IPS-20b (cell line): Measurements from ENCODE around the gene IP6K3.

Source experiments
- H3K27ac ChIP-seq: one replicate; pipeline ENCODE4 v1.5.1; 2013; ENCODE audit warnings: low read length
- H3K27me3 ChIP-seq: 2 replicates; pipeline ENCODE4 v1.6.1; 2013; ENCODE audit warnings: mild to moderate bottlenecking, low read length, inconsistent platforms; ENCODE audit not compliant: insufficient read depth
- H3K36me3 ChIP-seq: 2 replicates; pipeline ENCODE4 v1.6.1; 2013; ENCODE audit warnings: low read depth, mild to moderate bottlenecking, inconsistent platforms, low read length, moderate library complexity; ENCODE audit not compliant: insufficient read depth
- H3K4me1 ChIP-seq: 2 replicates; pipeline ENCODE4 v1.6.1; 2013; ENCODE audit warnings: mild to moderate bottlenecking, control low read depth, inconsistent platforms, low read length, moderate library complexity; ENCODE audit not compliant: insufficient read depth
- H3K4me3 ChIP-seq: 2 replicates; pipeline ENCODE4 v1.5.1; 2013; ENCODE audit warnings: mild to moderate bottlenecking, low read length, inconsistent platforms
- H3K9ac ChIP-seq: 2 replicates; pipeline ENCODE4 v1.6.1; 2013; ENCODE audit warnings: low read depth, mild to moderate bottlenecking, inconsistent platforms, low read length, moderate library complexity
- H3K9me3 ChIP-seq: 2 replicates; pipeline ENCODE4 v1.6.1; 2013; ENCODE audit warnings: mild to moderate bottlenecking, low read depth, low read length, inconsistent platforms; ENCODE audit not compliant: insufficient read depth

Gene IP6K3

GRCh38 chr6:33714385-33715040, 32.2 kb downstream of the IP6K3 start:
- H3K27ac ChIP-seq, result no peak overlapping the region
- peaks cover 7% of the 10 kb centered on the region for H3K4me1 ChIP-seq
- no peaks in the 10 kb centered on the region for H3K27me3 ChIP-seq
- H3K4me3 ChIP-seq, result no peak overlapping the region
- H3K9me3 ChIP-seq, result no peaks in the 10 kb centered on the region
- H3K9ac ChIP-seq, result no peak overlapping the region
- peaks cover 13% of the 10 kb centered on the region for H3K36me3 ChIP-seq

GRCh38 chr6:33713786-33714185, 32.9 kb downstream of the IP6K3 start:
- H3K27me3 ChIP-seq, result no peaks in the 10 kb centered on the region
- peaks cover 20% of the 10 kb centered on the region for H3K36me3 ChIP-seq
- no peak overlapping the region for H3K9ac ChIP-seq
- H3K9me3 ChIP-seq, result no peaks in the 10 kb centered on the region
- no peak overlapping the region for H3K4me3 ChIP-seq
- H3K4me1 ChIP-seq, result peaks cover 7% of the 10 kb centered on the region
- H3K27ac ChIP-seq, result no peak overlapping the region

GRCh38 chr6:33712914-33713313, 33.8 kb downstream of the IP6K3 start:
- peaks cover 7% of the 10 kb centered on the region for H3K4me1 ChIP-seq
- H3K9ac ChIP-seq, result no peak overlapping the region
- H3K27me3 ChIP-seq, result no peaks in the 10 kb centered on the region
- peaks cover 29% of the 10 kb centered on the region for H3K36me3 ChIP-seq
- no peaks in the 10 kb centered on the region for H3K9me3 ChIP-seq
- H3K4me3 ChIP-seq, result no peak overlapping the region
- H3K27ac ChIP-seq, result no peak overlapping the region

- Histone ChIP-seq H3K9me3 (no peaks in the 10 kb centered on the region), H3K9ac (peak within 1 kb of the TSS; percentile 96), H3K4me3 (peak within 1 kb of the TSS; percentile 85), H3K27ac (peak within 1 kb of the TSS; percentile 88), H3K4me1 (peaks cover 7% of the 10 kb centered on the region), H3K27me3 (no peaks in the 10 kb centered on the region), H3K36me3 (peaks cover 35% of the 10 kb centered on the region)
Measured at GRCh38 chr6:33711140-33712129, 35.3 kb downstream of the IP6K3 start, which contains the start of gene UQCC2. UQCC2 (minus strand) TSS chr6:33711700; CDS start chr6:33711686, 14 bp downstream.

DNA sequence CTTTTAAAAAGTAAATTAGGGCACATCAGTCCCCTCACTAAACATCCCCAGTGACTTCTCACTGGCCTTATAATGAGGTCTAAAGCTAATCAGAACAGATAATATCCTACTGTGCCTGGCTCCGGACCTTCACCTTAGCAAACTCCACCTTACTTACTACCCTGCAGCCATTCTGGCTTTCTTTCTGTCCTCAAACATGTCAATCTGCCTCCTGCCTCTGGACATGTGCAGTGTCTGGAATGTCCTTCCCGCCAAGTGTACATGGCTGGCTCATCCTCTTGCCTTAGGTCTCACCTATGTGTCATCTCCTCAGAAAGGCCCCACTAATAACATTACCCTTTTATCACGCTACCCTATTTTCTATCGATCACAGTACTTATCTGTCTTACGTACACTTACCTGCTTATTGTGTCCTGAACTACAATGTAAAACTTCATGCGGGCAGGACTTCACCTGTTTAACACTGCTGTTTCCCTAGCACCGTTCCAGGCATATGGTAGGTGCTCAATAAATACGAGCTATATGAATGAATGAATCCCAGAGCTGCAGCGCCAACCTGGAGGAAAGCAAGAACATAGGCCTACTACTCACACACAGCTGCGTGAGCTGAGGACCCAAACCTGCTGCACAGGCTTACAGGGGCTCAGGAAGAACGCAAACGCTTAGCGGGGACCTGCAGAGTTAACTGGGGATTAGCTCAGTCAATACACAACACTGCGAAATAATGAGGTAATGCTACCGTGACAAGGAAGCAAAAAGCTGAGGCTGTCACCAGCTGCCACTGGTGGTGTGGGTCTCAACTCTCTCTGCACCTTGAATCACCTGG, 36.2 kb downstream of the IP6K3 start:
- H3K27ac ChIP-seq, result no peak overlapping the region
- peak overlapping the region; percentile 96; the same call in 1 of the 2 replicates for H3K9ac ChIP-seq
- H3K36me3 ChIP-seq, result peaks cover 37% of the 10 kb centered on the region
- peaks cover 7% of the 10 kb centered on the region for H3K4me1 ChIP-seq
- H3K27me3 ChIP-seq, result no peaks in the 10 kb centered on the region
- H3K4me3 ChIP-seq, result peak overlapping the region; percentile 85
- no peaks in the 10 kb centered on the region for H3K9me3 ChIP-seq

DNA sequence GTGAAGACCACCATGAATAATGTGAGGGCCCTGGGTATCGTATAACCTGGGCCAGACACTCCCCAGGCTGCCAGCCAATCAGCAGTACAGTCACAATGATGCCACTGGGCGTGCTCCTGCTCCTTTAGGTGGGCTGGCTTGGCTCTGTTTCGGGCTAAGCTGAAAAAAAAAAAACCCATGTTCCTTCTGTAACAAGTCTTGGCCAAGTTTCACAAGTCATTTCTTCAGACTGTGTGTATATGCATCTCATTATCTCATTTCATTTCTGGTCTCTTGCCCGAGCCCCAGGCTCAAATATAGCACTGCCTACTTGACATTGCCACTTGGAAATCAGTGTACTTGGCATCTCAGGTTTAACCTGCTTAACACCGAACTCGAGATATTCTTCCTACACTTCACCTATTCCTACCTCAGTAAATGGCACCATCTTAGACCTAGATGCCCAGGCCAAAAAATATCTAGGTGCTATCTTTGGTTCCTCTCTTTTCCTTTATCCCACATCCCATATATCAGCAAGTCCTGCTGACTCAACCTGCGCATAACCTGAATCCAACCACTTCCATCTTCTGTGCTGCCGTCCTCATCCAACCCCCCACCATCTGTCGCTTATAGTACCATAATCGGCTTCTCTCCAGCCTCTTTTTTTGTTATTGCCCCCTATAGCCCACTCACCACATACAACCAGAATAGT, 37.0 kb downstream of the IP6K3 start:
- Histone ChIP-seq H3K4me3 (no peak overlapping the region), H3K9ac (no peak overlapping the region), H3K27me3 (no peaks in the 10 kb centered on the region), H3K36me3 (peaks cover 41% of the 10 kb centered on the region), H3K4me1 (peaks cover 7% of the 10 kb centered on the region), H3K27ac (no peak overlapping the region), H3K9me3 (no peaks in the 10 kb centered on the region)

- peaks cover 41% of the 10 kb centered on the region for H3K36me3 ChIP-seq
- no peak overlapping the region for H3K4me3 ChIP-seq
- no peaks in the 10 kb centered on the region for H3K9me3 ChIP-seq
- H3K27ac ChIP-seq, result no peak overlapping the region
- peaks cover 7% of the 10 kb centered on the region for H3K4me1 ChIP-seq
- no peak overlapping the region for H3K9ac ChIP-seq
- H3K27me3 ChIP-seq, result no peaks in the 10 kb centered on the region
Measured at GRCh38 chr6:33708516-33709204, 38.0 kb downstream of the IP6K3 start.

- Histone ChIP-seq H3K9ac (no peak overlapping the region), H3K27ac (no peak overlapping the region), H3K9me3 (no peaks in the 10 kb centered on the region), H3K4me3 (no peak overlapping the region), H3K27me3 (no peaks in the 10 kb centered on the region), H3K4me1 (peaks cover 7% of the 10 kb centered on the region), H3K36me3 (peaks cover 41% of the 10 kb centered on the region)
Measured at GRCh38 chr6:33707771-33708170, 38.9 kb downstream of the IP6K3 start.

GRCh38 chr6:33705955-33706725, 40.6 kb downstream of the IP6K3 start:
- Histone ChIP-seq H3K27me3 (no peaks in the 10 kb centered on the region), H3K27ac (no peak overlapping the region), H3K9ac (no peak overlapping the region), H3K9me3 (no peaks in the 10 kb centered on the region), H3K4me3 (no peak overlapping the region), H3K36me3 (peaks cover 44% of the 10 kb centered on the region), H3K4me1 (peaks cover 7% of the 10 kb centered on the region)

DNA sequence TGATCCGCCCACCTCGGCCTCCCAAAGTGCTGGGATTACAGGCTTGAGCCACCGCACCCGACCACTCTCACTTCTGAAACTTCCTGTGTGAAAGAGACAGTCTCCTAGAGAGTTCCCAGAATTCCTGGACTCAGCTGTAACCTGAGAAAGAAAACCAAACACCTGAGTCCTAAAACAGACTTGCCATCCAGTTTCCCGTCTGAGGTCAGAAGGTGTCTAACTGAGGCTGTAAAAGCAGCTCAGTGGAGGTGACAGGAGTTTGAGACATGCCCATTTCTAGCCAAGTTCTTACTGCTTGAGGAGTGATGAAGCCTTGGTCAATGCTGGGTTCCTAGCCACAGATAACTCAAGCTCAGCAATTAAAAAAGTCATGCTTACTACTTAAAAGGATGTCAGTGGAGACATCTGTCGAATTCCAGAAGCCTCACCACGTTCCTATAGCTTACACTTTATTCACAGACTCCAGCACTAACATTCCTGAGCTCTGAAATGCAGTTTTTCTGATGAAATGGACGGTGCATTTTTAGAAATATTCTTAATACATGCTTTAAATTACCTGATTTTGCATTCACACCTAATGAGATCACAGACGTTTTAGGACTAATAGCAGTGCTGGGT, 41.3 kb downstream of the IP6K3 start:
- H3K4me1 ChIP-seq, result peaks cover 1% of the 10 kb centered on the region; the same call in 1 of the 2 replicates
- H3K9me3 ChIP-seq, result no peaks in the 10 kb centered on the region
- no peak overlapping the region for H3K4me3 ChIP-seq
- H3K36me3 ChIP-seq, result peaks cover 45% of the 10 kb centered on the region
- no peak overlapping the region for H3K27ac ChIP-seq
- H3K27me3 ChIP-seq, result no peaks in the 10 kb centered on the region
- no peak overlapping the region for H3K9ac ChIP-seq
